Measurements from ENCODE around the gene GPR148.

DNA sequence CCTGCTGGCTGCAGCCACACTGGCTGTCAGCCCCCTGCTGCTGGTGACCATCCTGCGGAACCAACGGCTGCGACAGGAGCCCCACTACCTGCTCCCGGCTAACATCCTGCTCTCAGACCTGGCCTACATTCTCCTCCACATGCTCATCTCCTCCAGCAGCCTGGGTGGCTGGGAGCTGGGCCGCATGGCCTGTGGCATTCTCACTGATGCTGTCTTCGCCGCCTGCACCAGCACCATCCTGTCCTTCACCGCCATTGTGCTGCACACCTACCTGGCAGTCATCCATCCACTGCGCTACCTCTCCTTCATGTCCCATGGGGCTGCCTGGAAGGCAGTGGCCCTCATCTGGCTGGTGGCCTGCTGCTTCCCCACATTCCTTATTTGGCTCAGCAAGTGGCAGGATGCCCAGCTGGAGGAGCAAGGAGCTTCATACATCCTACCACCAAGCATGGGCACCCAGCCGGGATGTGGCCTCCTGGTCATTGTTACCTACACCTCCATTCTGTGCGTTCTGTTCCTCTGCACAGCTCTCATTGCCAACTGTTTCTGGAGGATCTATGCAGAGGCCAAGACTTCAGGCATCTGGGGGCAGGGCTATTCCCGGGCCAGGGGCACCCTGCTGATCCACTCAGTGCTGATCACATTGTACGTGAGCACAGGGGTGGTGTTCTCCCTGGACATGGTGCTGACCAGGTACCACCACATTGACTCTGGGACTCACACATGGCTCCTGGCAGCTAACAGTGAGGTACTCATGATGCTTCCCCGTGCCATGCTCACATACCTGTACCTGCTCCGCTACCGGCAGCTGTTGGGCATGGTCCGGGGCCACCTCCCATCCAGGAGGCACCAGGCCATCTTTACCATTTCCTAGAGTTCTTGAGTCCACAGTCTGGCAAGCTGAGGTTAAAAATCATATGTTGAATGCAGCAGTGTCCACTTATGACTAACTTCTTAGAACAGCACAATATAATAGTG, 741 bp downstream of the GPR148 start:
- no peak for TF ChIP-seq CTCF (IDR thresholded peaks at IDR 0.05; ENCODE audit: control extremely low read depth in 1 of 3, insufficient read depth in 1 of 3, low read depth in 1 of 3, low read length in 3 of 3)
- TF ChIP-seq POLR2A (IDR thresholded peaks at IDR 0.05; ENCODE audit: control extremely low read depth in 1 of 2, low read depth in 2 of 2, low read length in 2 of 2) = no peak
- no peak for TF ChIP-seq HDAC2 (IDR thresholded peaks at IDR 0.05; ENCODE audit: borderline replicate concordance in 1 of 2, low read depth in 2 of 2, low read length in 2 of 2)

All from H1 (cell line).